ACHN (cell line): ENCODE measurements around the gene FAM236D.
"Not testable (repeated sequence)": the region's sequence is repeated elsewhere in the genome, so short reads cannot be mapped to it uniquely, and the experiment has no call there.

ENCODE experiments used
- DNase-seq: peaks from one replicate; pipeline ENCODE4 v3.0.0-alpha.2; 2015
- in situ Hi-C: cut with HindIII; loops from 2 replicates; pipeline ENCODE4 v1.10.0; 2017; ENCODE audit warnings: low sequenced_read_pairs, low pct_ligation_motif_present, low pct_unique_long_range_greater_than_20kb

The FAM236D gene

GRCh38 chrX:72808110-72808509 lies at the start of gene FAM236D:
TSS of gene FAM236D (minus strand) at chrX:72808210. CDS start at chrX:72808110, 100 bp downstream.
- DNase-seq, in situ Hi-C loops: not testable (repeated sequence)

GRCh38 chrX:72837532-72837931 lies 29.5 kb upstream of the FAM236D start:
- DNase-seq, in situ Hi-C loops: not testable (repeated sequence)

GRCh38 chrX:72830701-72831100 lies 22.7 kb upstream of the FAM236D start:
- DNase-seq, in situ Hi-C loops: not testable (repeated sequence)

- DNase-seq, in situ Hi-C loops: not testable (repeated sequence)
Observed at GRCh38 chrX:72790390-72790789, 17.6 kb downstream of the FAM236D start.

- DNase-seq, in situ Hi-C loops: not testable (repeated sequence)
Observed at GRCh38 chrX:72788142-72788541, 19.9 kb downstream of the FAM236D start.

- DNase-seq, in situ Hi-C loops: not testable (repeated sequence)
Observed at GRCh38 chrX:72783964-72784363, 24.0 kb downstream of the FAM236D start.

GRCh38 chrX:72783365-72783936 lies 24.6 kb downstream of the FAM236D start:
- in situ Hi-C loops, DNase-seq: not testable (repeated sequence)

- in situ Hi-C loops, DNase-seq: not testable (repeated sequence)
Observed at GRCh38 chrX:72782560-72782959, 25.4 kb downstream of the FAM236D start, which contains the start of gene FAM236B. TSS of gene FAM236B (minus strand) at chrX:72782660. CDS start at chrX:72782560, 100 bp downstream.

- DNase-seq, in situ Hi-C loops: not testable (repeated sequence)
Observed at GRCh38 chrX:72778146-72778545, 29.9 kb downstream of the FAM236D start.

- in situ Hi-C loops, DNase-seq: not testable (repeated sequence)
Observed at GRCh38 chrX:72777467-72777790, 30.6 kb downstream of the FAM236D start.

- DNase-seq, in situ Hi-C loops: not testable (repeated sequence)
Observed at GRCh38 chrX:72776653-72777466, 31.1 kb downstream of the FAM236D start, which contains the start of gene DMRTC1B. TSS of gene DMRTC1B (plus strand) at chrX:72776890. CDS start at chrX:72845136, 68,246 bp downstream.

GRCh38 chrX:72760454-72760853 lies 47.6 kb downstream of the FAM236D start:
- in situ Hi-C loops, DNase-seq: not testable (repeated sequence)
